ENCODE measurements around the gene LYSMD4. TPM values are rescaled to one million over a fixed set of nuclear protein-coding genes. Genes with fewer than 3 reads are reported as not detected.
"Not testable (repeated sequence)": the region's sequence is repeated elsewhere in the genome, so short reads cannot be mapped to it uniquely, and the experiment has no call there.

LYSMD4 gene
- total and polyA plus RNA-seq, 2 experiments from 2014 or later: 21.2 to 24.0 TPM

DNA sequence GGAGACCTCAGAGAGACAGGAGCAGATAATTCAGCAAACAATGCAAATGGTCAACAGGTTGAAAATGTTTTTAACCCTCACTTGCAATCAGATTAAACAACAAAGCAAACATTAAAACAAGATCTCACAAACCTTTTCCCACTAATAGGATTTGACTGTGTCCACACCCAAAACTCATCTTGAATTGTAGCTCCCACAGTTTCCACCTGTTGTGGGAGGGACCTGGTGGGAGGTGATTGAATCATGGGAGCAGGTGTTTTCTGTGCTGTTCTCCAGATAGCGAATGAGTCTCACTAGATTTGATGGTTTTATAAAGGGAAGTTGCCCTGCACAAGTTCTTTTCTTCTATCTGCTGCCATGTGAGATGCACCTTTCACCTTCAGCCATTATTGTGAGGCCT lies 1.3 kb upstream of the LYSMD4 start:
- TF ChIP-seq, protein P1, sequence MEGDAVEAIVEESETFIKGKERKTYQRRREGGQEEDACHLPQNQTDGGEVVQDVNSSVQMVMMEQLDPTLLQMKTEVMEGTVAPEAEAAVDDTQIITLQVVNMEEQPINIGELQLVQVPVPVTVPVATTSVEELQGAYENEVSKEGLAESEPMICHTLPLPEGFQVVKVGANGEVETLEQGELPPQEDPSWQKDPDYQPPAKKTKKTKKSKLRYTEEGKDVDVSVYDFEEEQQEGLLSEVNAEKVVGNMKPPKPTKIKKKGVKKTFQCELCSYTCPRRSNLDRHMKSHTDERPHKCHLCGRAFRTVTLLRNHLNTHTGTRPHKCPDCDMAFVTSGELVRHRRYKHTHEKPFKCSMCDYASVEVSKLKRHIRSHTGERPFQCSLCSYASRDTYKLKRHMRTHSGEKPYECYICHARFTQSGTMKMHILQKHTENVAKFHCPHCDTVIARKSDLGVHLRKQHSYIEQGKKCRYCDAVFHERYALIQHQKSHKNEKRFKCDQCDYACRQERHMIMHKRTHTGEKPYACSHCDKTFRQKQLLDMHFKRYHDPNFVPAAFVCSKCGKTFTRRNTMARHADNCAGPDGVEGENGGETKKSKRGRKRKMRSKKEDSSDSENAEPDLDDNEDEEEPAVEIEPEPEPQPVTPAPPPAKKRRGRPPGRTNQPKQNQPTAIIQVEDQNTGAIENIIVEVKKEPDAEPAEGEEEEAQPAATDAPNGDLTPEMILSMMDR (IDR thresholded peaks at IDR 0.05; ENCODE audit: low read depth, low read length): no peak
- Histone ChIP-seq H3K27me3 (no peaks in the 10 kb centered on the region), H3K4me1 (ENCODE audit: low read depth) (peaks cover 22% of the 10 kb centered on the region)

DNA sequence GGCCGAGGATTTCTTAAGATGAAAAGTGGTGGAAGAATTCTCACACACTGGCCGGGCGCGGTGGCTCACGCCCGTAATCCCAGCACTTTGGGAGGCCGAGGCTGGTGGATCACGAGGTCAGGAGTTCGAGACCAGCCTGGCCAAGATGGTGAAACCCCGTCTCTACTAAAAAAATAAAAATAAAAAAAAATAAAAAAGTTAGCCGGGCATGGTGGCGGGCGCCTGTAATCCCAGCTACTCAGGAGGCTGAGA lies 729 bp upstream of the LYSMD4 start:
- peaks cover 22% of the 10 kb centered on the region for H3K4me1 ChIP-seq (ENCODE audit: low read depth)
- not testable (repeated sequence) for DNase-seq (ENCODE audit: low read depth in 1 of 2, low spot score in 1 of 2); H3K27ac ChIP-seq; H3K27me3 ChIP-seq; H3K36me3 ChIP-seq; H3K9me3 ChIP-seq (ENCODE audit: low read depth); H3K4me3 ChIP-seq

More for the DNA sequence above, 1.3 kb upstream of the LYSMD4 start:
- H3K36me3 ChIP-seq: no peaks in the 10 kb centered on the region
- no peak overlapping the region for H3K4me3 ChIP-seq
- no peak for DNase-seq (ENCODE audit: low read depth in 1 of 2, low spot score in 1 of 2)
- H3K9me3 ChIP-seq (ENCODE audit: low read depth): no peaks in the 10 kb centered on the region
- H3K27ac ChIP-seq: no peak overlapping the region

DNA sequence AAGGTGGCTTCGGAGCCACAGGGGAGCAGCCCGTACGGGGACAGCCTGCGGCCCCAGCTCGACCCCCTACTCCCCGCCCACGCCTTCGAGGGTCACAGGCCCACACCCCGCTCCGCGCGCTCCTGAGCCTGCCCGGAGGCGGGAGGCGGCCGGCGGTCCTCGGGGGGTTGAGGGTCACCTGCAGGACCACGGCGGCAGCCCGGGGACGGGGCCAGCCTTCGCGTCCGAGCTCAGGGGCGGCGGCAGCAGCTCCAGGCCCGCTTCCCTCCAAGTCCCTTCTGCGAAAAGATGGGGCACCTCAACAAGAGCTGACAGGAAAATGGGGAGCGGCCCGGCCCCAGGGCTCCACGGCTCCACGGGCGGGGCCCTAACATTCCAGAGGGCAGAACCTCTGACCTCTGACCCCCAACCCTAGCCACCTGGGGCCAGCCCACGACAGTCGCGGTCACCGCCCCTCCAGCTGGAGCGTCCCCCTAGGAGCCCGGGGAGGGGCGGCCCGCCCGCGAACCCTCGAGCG lies 428 bp downstream of the LYSMD4 start:
- peaks cover 22% of the 10 kb centered on the region for H3K4me1 ChIP-seq (ENCODE audit: low read depth)
- no peaks in the 10 kb centered on the region for H3K27me3 ChIP-seq
- TF ChIP-seq, protein P1 (IDR thresholded peaks at IDR 0.05; ENCODE audit: low read depth, low read length): no peak
- no peaks in the 10 kb centered on the region for H3K36me3 ChIP-seq
- no peaks in the 10 kb centered on the region for H3K9me3 ChIP-seq (ENCODE audit: low read depth)
- H3K4me3 ChIP-seq: peak overlapping the region; percentile 70
- H3K27ac ChIP-seq: no peak overlapping the region
- DNase-seq (ENCODE audit: low read depth in 1 of 2, low spot score in 1 of 2): peak in 1 of 2 donors; percentile 40

DNA sequence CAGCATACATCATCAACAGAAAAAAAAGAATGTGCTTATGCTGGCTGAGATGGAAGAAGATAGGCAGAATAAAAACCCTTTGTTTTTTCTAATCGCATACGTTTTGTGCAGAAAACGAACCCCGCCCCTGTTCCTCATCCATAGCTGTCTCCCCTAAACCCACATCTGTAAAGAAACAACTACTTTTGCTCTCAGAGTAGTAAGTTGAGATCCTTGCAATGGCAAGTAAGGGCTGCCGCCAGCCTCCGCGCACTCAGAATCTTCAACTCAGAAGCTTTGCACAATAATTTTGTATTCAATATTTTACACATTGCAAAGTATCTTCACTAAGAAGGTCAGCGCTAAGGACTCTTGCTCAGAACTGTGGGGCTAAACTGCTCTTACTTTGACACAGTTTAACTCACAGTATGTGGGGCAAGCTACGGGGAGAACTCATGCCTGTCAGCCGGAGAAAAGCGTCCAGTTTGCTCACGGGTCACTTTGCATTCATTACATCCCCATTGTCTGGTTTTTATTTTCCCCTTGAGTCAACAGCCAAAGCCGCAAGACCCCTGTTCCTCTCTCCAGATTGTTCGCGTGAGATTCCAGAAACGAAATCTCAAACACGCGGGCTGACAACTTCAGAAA lies 1.0 kb downstream of the LYSMD4 start:
- peak in 1 of 2 donors; percentile 54 for DNase-seq (ENCODE audit: low read depth in 1 of 2, low spot score in 1 of 2)
- no peak overlapping the region for H3K27ac ChIP-seq
- peak overlapping the region; percentile 70 for H3K4me3 ChIP-seq
- no peaks in the 10 kb centered on the region for H3K9me3 ChIP-seq (ENCODE audit: low read depth)
- TF ChIP-seq, protein P1 (IDR thresholded peaks at IDR 0.05; ENCODE audit: low read depth, low read length): no peak
- no peaks in the 10 kb centered on the region for H3K36me3 ChIP-seq
- H3K27me3 ChIP-seq: no peaks in the 10 kb centered on the region
- H3K4me1 ChIP-seq (ENCODE audit: low read depth): peaks cover 22% of the 10 kb centered on the region

DNA sequence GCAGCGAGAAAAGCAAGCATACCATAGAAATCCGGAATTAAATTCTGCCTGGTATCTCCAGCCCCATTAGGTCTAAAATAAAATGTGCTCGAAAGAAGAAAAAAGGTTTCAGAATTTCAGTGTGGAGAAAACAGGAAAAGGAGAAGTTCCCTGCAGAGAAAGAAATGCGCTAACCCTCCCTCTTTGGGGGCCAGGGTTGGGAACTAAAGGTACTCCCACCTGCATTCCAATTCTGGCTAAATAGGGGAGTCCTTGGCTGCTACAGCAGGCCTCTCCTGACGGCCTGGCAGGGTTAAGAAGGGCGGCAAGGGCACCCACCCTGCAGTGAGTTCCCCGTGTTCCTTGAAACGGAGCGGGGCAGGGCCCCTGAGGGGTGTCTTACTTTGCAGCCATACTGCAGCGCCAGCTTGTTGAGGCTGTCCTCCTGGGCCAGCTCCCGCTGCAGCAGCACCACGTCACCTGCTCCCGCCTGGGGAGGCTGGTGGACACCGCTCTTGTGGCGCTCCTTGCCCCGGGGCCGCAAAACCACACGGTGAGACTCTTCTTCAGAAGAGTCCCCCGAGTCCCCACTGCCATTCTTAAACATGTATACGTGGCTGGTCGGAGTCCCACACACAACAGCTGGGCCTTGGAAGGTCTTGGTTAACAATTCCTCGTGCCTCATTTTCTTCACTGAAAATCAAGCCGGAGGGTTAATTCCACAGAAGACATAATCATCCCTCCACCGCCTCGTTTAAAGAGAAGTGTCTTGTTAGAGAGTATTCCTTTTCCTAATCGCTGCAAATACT lies 1.7 kb downstream of the LYSMD4 start:
- DNase-seq (ENCODE audit: low read depth in 1 of 2, low spot score in 1 of 2): no peak

More for the DNA sequence above, 1.7 kb downstream of the LYSMD4 start:
- TF ChIP-seq, protein P1 (IDR thresholded peaks at IDR 0.05; ENCODE audit: low read depth, low read length): no peak
- Histone ChIP-seq H3K27me3 (no peaks in the 10 kb centered on the region), H3K4me1 (ENCODE audit: low read depth) (peaks cover 22% of the 10 kb centered on the region), H3K27ac (no peak overlapping the region), H3K9me3 (ENCODE audit: low read depth) (no peaks in the 10 kb centered on the region), H3K4me3 (peak overlapping the region; percentile 70), H3K36me3 (no peaks in the 10 kb centered on the region)

Data from cardiac muscle cell (in vitro differentiated cells and primary cell).